ENCODE measurements around the gene TMEM236. TPM values are rescaled to one million over a fixed set of nuclear protein-coding genes. Genes with fewer than 3 reads are reported as not detected.
A peak's percentile ranks its signal among the peaks of the same experiment; 100 is the strongest.

The TMEM236 gene
- polyA plus RNA-seq, 1 donor = 0.49 TPM

GRCh38 chr10:17742918-17743317, 9.1 kb upstream of the TMEM236 start:
- DNase-seq = peak; percentile 43

- DNase-seq = no peak
Measured at GRCh38 chr10:17743437-17743836, 8.6 kb upstream of the TMEM236 start.

GRCh38 chr10:17744341-17744861, 7.6 kb upstream of the TMEM236 start:
- DNase-seq = peak; percentile 15

- no peak for DNase-seq
Measured at GRCh38 chr10:17747883-17748550, 4.0 kb upstream of the TMEM236 start.

- DNase-seq = no peak
Measured at GRCh38 chr10:17749890-17750289, 2.1 kb upstream of the TMEM236 start.

- DNase-seq = peak; percentile 19
Measured at GRCh38 chr10:17756557-17757217, 4.7 kb downstream of the TMEM236 start.

GRCh38 chr10:17758200-17758599, 6.2 kb downstream of the TMEM236 start:
- no peak for DNase-seq

GRCh38 chr10:17758896-17759295, 6.9 kb downstream of the TMEM236 start:
- no peak for DNase-seq

- DNase-seq = no peak
Measured at GRCh38 chr10:17764142-17764541, 12.1 kb downstream of the TMEM236 start.

- DNase-seq = no peak
Measured at GRCh38 chr10:17765602-17766001, 13.6 kb downstream of the TMEM236 start.

- no peak for DNase-seq
Measured at GRCh38 chr10:17766731-17767130, 14.7 kb downstream of the TMEM236 start.

GRCh38 chr10:17768496-17768895, 16.5 kb downstream of the TMEM236 start:
- DNase-seq = no peak

GRCh38 chr10:17768957-17769356, 17.0 kb downstream of the TMEM236 start:
- no peak for DNase-seq

GRCh38 chr10:17771017-17771416, 19.0 kb downstream of the TMEM236 start:
- DNase-seq = no peak

- DNase-seq = no peak
Measured at GRCh38 chr10:17779784-17780183, 27.8 kb downstream of the TMEM236 start.

- DNase-seq = no peak
Measured at GRCh38 chr10:17780727-17781126, 28.7 kb downstream of the TMEM236 start.

- DNase-seq = no peak
Measured at GRCh38 chr10:17781856-17782255, 29.9 kb downstream of the TMEM236 start.

- DNase-seq = no peak
Measured at GRCh38 chr10:17782921-17783665, 31.1 kb downstream of the TMEM236 start.

GRCh38 chr10:17783751-17784150, 31.8 kb downstream of the TMEM236 start:
- DNase-seq = no peak

GRCh38 chr10:17784688-17785087, 32.7 kb downstream of the TMEM236 start:
- DNase-seq = no peak

- peak; percentile 29 for DNase-seq
Measured at GRCh38 chr10:17785276-17785930, 33.4 kb downstream of the TMEM236 start.

GRCh38 chr10:17787087-17787961, 35.3 kb downstream of the TMEM236 start:
- DNase-seq = no peak
